ENCODE data around the gene ATF7IP. TPM values are rescaled to one million over a fixed set of nuclear protein-coding genes. Genes with fewer than 3 reads are reported as not detected.

ATF7IP gene
- total RNA-seq, 1 donor from 2014 or later, result 58.2 TPM

- Histone ChIP-seq H3K4me3 (no peak overlapping the region), H3K36me3 (peaks cover 31 to 34% of the 10 kb centered on the region in 2 donors), H3K4me1 (peaks cover 0 to 3% of the 10 kb centered on the region in 2 donors), H3K9me3 (no peaks in the 10 kb centered on the region), H3K27me3 (no peaks in the 10 kb centered on the region), H3K27ac (no peak overlapping the region)
- no peak for DNase-seq (ENCODE audit: low spot score in 2 of 2)
- peak; percentile 9 to 32 (median 13) for TF ChIP-seq CTCF (IDR thresholded peaks at IDR 0.05)
- intact Hi-C loops (cut with DNase I), result no loop called here
These were observed 88.8 kb downstream of the ATF7IP start for GRCh38 chr12:14454098-14454907.

GRCh38 chr12:14460212-14460841 lies 94.8 kb downstream of the ATF7IP start:
- Histone ChIP-seq H3K36me3 (peaks cover 20 to 45% of the 10 kb centered on the region in 2 donors), H3K4me1 (peaks cover 0 to 3% of the 10 kb centered on the region in 2 donors), H3K27ac (no peak overlapping the region), H3K4me3 (no peak overlapping the region), H3K9me3 (no peaks in the 10 kb centered on the region), H3K27me3 (no peaks in the 10 kb centered on the region)
- DNase-seq (ENCODE audit: low spot score in 2 of 2), result no peak
- TF ChIP-seq CTCF (IDR thresholded peaks at IDR 0.05), result no peak
- intact Hi-C loops (cut with DNase I), result no loop called here

- H3K27me3 ChIP-seq, result no peaks in the 10 kb centered on the region
- peaks cover 36 to 56% of the 10 kb centered on the region in 2 donors for H3K9me3 ChIP-seq
- H3K27ac ChIP-seq, result no peak overlapping the region
- intact Hi-C loops (cut with DNase I), result no loop called here
- peaks cover 53 to 66% of the 10 kb centered on the region in 2 donors for H3K36me3 ChIP-seq
- H3K4me3 ChIP-seq, result no peak overlapping the region
- H3K4me1 ChIP-seq, result no peaks in the 10 kb centered on the region
- no peak for DNase-seq (ENCODE audit: low spot score in 2 of 2)
- no peak for TF ChIP-seq CTCF (IDR thresholded peaks at IDR 0.05)
These were observed 106.0 kb downstream of the ATF7IP start for GRCh38 chr12:14471497-14471896.

- Histone ChIP-seq H3K4me1 (no peaks in the 10 kb centered on the region), H3K4me3 (no peak overlapping the region), H3K27me3 (no peaks in the 10 kb centered on the region), H3K27ac (no peak overlapping the region), H3K9me3 (peaks cover 36 to 56% of the 10 kb centered on the region in 2 donors), H3K36me3 (peaks cover 60 to 86% of the 10 kb centered on the region in 2 donors)
- no peak for TF ChIP-seq CTCF (IDR thresholded peaks at IDR 0.05)
- DNase-seq (ENCODE audit: low spot score in 2 of 2), result no peak
- intact Hi-C loops (cut with DNase I), result no loop called here
These were observed 108.3 kb downstream of the ATF7IP start for GRCh38 chr12:14473707-14474287.

- no peaks in the 10 kb centered on the region for H3K27me3 ChIP-seq
- peaks cover 18 to 24% of the 10 kb centered on the region in 2 donors for H3K9me3 ChIP-seq
- H3K36me3 ChIP-seq, result peaks cover 78 to 90% of the 10 kb centered on the region in 2 donors
- H3K4me1 ChIP-seq, result no peaks in the 10 kb centered on the region
- DNase-seq (ENCODE audit: low spot score in 2 of 2), result no peak
- intact Hi-C loops (cut with DNase I), result no loop called here
- no peak for TF ChIP-seq CTCF (IDR thresholded peaks at IDR 0.05)
- H3K4me3 ChIP-seq, result no peak overlapping the region
- H3K27ac ChIP-seq, result no peak overlapping the region
These were observed 113.5 kb downstream of the ATF7IP start for GRCh38 chr12:14479004-14479403.

Data from ascending aorta (tissue), 2 donors.